HFFc6 (cell line): ENCODE data around the gene SGMS1. TPM values are rescaled to one million over a fixed set of nuclear protein-coding genes. Genes with fewer than 3 reads are reported as not detected.

Source experiments
- DNase-seq: peaks from one replicate; pipeline ENCODE4 v3.0.0-alpha.2; 2018
- H3K27ac Mint-ChIP-seq: 2 replicates; pipeline ENCODE4 v1.8.0; 2020; ENCODE audit warnings: mild to moderate bottlenecking, mixed read lengths
- H3K27me3 Mint-ChIP-seq: 2 replicates; pipeline ENCODE4 v1.8.0; 2021; ENCODE audit warnings: mild to moderate bottlenecking, moderate library complexity, mixed read lengths; ENCODE audit not compliant: insufficient read depth
- H3K36me3 Mint-ChIP-seq: 2 replicates; pipeline ENCODE4 v1.8.0; 2021; ENCODE audit warnings: low read depth, mixed read lengths
- H3K4me1 Mint-ChIP-seq: 2 replicates; pipeline ENCODE4 v1.8.0; 2020; ENCODE audit warnings: low read depth, mixed read lengths
- H3K4me3 Mint-ChIP-seq: 2 replicates; pipeline ENCODE4 v1.8.0; 2020; ENCODE audit warnings: mild to moderate bottlenecking, moderate library complexity, mixed read lengths
- H3K9me3 Mint-ChIP-seq: 2 replicates; pipeline ENCODE4 v1.8.0; 2020; ENCODE audit warnings: mild to moderate bottlenecking, mixed read lengths
- total RNA-seq, 6 experiments: library from RNA; stranded (reverse); fragmentation: NEBNext Ultra II Directional; extraction: Animal tissue kit (Norgen Biotek cat#: 25700); gene quantifications; 2 replicates in 1 of 6; 3 replicates in 5 of 6; pipeline ENCODE4 v1.2.3, GENCODE V29; 2021
- TF ChIP-seq, protein P1 (sequence below): fragments of 200-600 bp; sonication (generic); IDR thresholded peaks from 2 replicates; pipeline ENCODE4 v1.5.0; 2021; ENCODE audit warnings: antibody characterized with exemption, mild to moderate bottlenecking

The SGMS1 gene
- total RNA-seq, 6 experiments from 2014 or later, result 19.6 to 27.5 (median 24.6) TPM

DNA sequence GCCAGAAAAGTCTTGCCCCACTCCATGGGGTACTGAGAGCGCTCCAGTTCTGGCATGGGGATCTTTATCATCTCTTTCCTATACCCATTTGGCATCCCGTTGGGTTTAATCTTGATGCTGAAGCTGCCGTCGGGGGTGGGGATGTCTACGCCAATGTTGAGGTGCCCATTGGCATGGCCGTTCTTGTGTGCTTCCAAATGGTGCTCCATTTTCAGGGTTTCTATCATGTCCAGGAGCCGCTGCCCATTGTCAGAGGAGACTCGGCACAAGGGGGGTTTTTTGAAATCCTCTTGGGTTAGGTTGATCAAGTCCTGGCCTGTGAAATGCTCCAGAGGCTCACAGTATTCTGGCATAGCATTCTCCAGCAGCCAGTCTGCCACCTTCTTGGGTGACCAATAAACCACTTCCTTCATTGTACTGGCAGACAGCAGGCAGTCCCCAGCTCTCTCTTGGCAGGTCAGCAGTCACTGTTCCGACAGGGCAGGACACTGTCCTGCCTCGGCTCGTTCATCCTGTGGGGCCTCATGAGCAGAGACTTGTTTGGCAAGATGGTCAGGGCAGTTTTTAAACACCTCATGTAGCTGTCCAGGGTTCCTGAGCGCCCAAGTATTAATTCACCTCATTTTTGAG, 279.9 kb downstream of the SGMS1 start:
- no peaks in the 10 kb centered on the region; the same call in 1 of the 2 replicates for H3K27me3 Mint-ChIP-seq
- H3K9me3 Mint-ChIP-seq, result no peaks in the 10 kb centered on the region; the same call in 1 of the 2 replicates
- H3K36me3 Mint-ChIP-seq, result peaks cover 27% of the 10 kb centered on the region
- no peak for DNase-seq
- H3K4me3 Mint-ChIP-seq, result no peak overlapping the region
- TF ChIP-seq, protein P1, sequence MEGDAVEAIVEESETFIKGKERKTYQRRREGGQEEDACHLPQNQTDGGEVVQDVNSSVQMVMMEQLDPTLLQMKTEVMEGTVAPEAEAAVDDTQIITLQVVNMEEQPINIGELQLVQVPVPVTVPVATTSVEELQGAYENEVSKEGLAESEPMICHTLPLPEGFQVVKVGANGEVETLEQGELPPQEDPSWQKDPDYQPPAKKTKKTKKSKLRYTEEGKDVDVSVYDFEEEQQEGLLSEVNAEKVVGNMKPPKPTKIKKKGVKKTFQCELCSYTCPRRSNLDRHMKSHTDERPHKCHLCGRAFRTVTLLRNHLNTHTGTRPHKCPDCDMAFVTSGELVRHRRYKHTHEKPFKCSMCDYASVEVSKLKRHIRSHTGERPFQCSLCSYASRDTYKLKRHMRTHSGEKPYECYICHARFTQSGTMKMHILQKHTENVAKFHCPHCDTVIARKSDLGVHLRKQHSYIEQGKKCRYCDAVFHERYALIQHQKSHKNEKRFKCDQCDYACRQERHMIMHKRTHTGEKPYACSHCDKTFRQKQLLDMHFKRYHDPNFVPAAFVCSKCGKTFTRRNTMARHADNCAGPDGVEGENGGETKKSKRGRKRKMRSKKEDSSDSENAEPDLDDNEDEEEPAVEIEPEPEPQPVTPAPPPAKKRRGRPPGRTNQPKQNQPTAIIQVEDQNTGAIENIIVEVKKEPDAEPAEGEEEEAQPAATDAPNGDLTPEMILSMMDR, result no peak
- H3K4me1 Mint-ChIP-seq, result 0 out of 2 replicates have a peak, but pooled peaks cover 7% of the 10 kb centered on the region
- no peak overlapping the region; the same call in 1 of the 2 replicates for H3K27ac Mint-ChIP-seq

GRCh38 chr10:50341987-50342386, 281.8 kb downstream of the SGMS1 start:
- TF ChIP-seq, protein P1, result no peak
- no peak for DNase-seq
- H3K9me3 Mint-ChIP-seq, result no peaks in the 10 kb centered on the region
- peaks cover 27% of the 10 kb centered on the region for H3K36me3 Mint-ChIP-seq
- H3K4me1 Mint-ChIP-seq, result no peaks in the 10 kb centered on the region
- H3K27me3 Mint-ChIP-seq, result no peaks in the 10 kb centered on the region; the same call in 1 of the 2 replicates
- H3K27ac Mint-ChIP-seq, result no peak overlapping the region
- no peak overlapping the region for H3K4me3 Mint-ChIP-seq

DNA sequence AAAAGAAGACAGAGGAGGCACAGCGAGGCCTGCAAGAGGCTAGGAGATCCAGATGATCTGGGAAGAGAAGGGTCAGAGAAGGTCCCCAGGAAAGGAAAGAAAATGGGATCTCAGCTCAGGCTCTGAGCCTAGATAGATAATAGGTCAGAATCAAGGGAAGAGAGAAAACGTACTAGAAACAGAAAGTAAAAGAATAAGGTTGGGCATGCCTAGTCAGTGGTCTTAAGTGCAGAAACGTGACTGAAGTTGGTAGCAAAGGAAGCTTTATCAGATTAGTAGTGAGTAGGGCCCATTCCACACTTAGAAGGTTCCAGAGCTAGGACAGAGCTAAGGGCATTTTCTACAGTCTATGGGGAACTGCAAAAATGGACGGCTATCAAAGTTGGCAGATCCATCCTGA, 287.6 kb downstream of the SGMS1 start:
- Mint-ChIP-seq H3K27ac (no peak overlapping the region; the same call in 1 of the 2 replicates), H3K27me3 (no peaks in the 10 kb centered on the region; the same call in none of the 2 replicates), H3K36me3 (peaks cover 32% of the 10 kb centered on the region), H3K4me3 (no peak overlapping the region), H3K4me1 (peaks cover 16% of the 10 kb centered on the region), H3K9me3 (no peaks in the 10 kb centered on the region)
- TF ChIP-seq, protein P1, result no peak
- no peak for DNase-seq

DNA sequence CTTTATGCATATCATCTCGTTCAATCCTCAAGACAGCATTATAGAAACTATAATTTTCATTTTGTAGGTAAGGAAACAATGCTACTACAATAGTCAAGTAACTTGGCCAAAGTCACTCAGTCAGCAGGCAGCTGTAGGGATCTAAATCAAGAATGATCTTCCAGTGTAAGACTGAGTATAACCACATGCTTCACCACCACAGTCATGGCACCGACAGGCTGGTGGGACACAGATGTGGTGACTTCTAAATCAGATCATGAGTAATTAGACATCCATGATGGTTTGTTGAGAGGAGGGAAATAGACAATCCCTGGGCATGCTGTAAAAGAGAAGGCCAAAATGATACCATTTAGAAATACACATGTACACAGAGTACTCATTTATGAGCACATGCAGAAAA, 288.4 kb downstream of the SGMS1 start:
- TF ChIP-seq, protein P1, result no peak
- no peak overlapping the region for H3K4me3 Mint-ChIP-seq
- no peak overlapping the region for H3K27ac Mint-ChIP-seq
- no peaks in the 10 kb centered on the region; the same call in none of the 2 replicates for H3K27me3 Mint-ChIP-seq
- H3K36me3 Mint-ChIP-seq, result peaks cover 32% of the 10 kb centered on the region
- no peak for DNase-seq
- no peaks in the 10 kb centered on the region for H3K9me3 Mint-ChIP-seq
- H3K4me1 Mint-ChIP-seq, result peaks cover 20% of the 10 kb centered on the region

DNA sequence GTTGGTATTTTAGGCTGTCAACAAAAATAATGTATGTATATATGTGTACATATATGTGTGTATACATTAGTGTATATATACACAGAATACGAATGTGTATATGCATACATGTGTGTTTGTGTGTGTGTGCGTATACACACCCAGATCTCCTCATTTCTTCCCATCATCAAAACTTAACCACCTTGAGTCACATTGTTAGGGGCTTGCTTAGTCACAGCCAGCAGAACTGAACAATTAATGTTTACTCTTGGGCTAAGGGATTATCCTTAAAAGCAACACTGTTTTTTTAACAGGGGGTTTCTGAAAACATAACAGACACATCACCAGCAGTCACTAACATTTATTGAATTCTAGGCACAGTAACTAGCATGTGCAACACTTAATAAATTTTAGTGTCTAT, 289.5 kb downstream of the SGMS1 start:
- no peak for DNase-seq
- no peaks in the 10 kb centered on the region for H3K9me3 Mint-ChIP-seq
- H3K27me3 Mint-ChIP-seq, result no peaks in the 10 kb centered on the region; the same call in none of the 2 replicates
- H3K4me1 Mint-ChIP-seq, result peaks cover 22% of the 10 kb centered on the region
- peaks cover 21% of the 10 kb centered on the region for H3K36me3 Mint-ChIP-seq
- TF ChIP-seq, protein P1, result no peak
- no peak overlapping the region for H3K4me3 Mint-ChIP-seq
- no peak overlapping the region for H3K27ac Mint-ChIP-seq
